Glutamatergic neuron (in vitro differentiated cells): ENCODE results near the gene PLXDC1. TPM values are rescaled to one million over a fixed set of nuclear protein-coding genes. Genes with fewer than 3 reads are reported as not detected.

Experiments
- DNase-seq: peaks from one replicate; pipeline ENCODE4 v3.0.0; 2022
- H3K27ac Mint-ChIP-seq: one replicate; pipeline ENCODE4 v1.8.0; 2020; ENCODE audit warnings: mild to moderate bottlenecking, mixed read lengths, inconsistent platforms; ENCODE audit not compliant: unreplicated experiment
- H3K27me3 Mint-ChIP-seq: one replicate; pipeline ENCODE4 v1.8.0; 2020; ENCODE audit warnings: mild to moderate bottlenecking, moderate library complexity, mixed read lengths, inconsistent platforms; ENCODE audit not compliant: unreplicated experiment
- H3K36me3 Mint-ChIP-seq: one replicate; pipeline ENCODE4 v1.8.0; 2020; ENCODE audit warnings: mild to moderate bottlenecking, mixed read lengths, inconsistent platforms; ENCODE audit not compliant: unreplicated experiment
- H3K4me1 Mint-ChIP-seq: one replicate; pipeline ENCODE4 v1.8.0; 2020; ENCODE audit warnings: mild to moderate bottlenecking, low read depth, mixed read lengths, inconsistent platforms; ENCODE audit not compliant: unreplicated experiment
- H3K4me3 Mint-ChIP-seq: one replicate; pipeline ENCODE4 v1.8.0; 2020; ENCODE audit warnings: mild to moderate bottlenecking, mixed read lengths, inconsistent platforms; ENCODE audit not compliant: unreplicated experiment
- H3K9me3 Mint-ChIP-seq: one replicate; pipeline ENCODE4 v1.8.0; 2020; ENCODE audit warnings: mild to moderate bottlenecking, moderate library complexity, mixed read lengths, inconsistent platforms; ENCODE audit not compliant: unreplicated experiment
- total RNA-seq: library from RNA; stranded (reverse); fragmentation: NEBNext Ultra II Directional; extraction: Animal tissue kit (Norgen Biotek cat#: 25700); gene quantifications from one replicate; pipeline ENCODE4 v1.2.1, GENCODE V29; 2021; ENCODE audit not compliant: unreplicated experiment
- TF ChIP-seq, protein P1 (sequence below): fragments of 200-600 bp; sonication (generic); IDR thresholded peaks from one replicate; pipeline ENCODE4 v1.5.0; 2021; ENCODE audit not compliant: partially characterized antibody, unreplicated experiment

The PLXDC1 gene
- total RNA-seq, 1 donor from 2014 or later: not detected

- Mint-ChIP-seq H3K4me1 (no peaks in the 10 kb centered on the region), H3K27me3 (peaks cover 4% of the 10 kb centered on the region), H3K27ac (no peak overlapping the region), H3K4me3 (no peak overlapping the region), H3K36me3 (no peaks in the 10 kb centered on the region), H3K9me3 (peaks cover 3% of the 10 kb centered on the region)
- TF ChIP-seq, protein P1, sequence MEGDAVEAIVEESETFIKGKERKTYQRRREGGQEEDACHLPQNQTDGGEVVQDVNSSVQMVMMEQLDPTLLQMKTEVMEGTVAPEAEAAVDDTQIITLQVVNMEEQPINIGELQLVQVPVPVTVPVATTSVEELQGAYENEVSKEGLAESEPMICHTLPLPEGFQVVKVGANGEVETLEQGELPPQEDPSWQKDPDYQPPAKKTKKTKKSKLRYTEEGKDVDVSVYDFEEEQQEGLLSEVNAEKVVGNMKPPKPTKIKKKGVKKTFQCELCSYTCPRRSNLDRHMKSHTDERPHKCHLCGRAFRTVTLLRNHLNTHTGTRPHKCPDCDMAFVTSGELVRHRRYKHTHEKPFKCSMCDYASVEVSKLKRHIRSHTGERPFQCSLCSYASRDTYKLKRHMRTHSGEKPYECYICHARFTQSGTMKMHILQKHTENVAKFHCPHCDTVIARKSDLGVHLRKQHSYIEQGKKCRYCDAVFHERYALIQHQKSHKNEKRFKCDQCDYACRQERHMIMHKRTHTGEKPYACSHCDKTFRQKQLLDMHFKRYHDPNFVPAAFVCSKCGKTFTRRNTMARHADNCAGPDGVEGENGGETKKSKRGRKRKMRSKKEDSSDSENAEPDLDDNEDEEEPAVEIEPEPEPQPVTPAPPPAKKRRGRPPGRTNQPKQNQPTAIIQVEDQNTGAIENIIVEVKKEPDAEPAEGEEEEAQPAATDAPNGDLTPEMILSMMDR: no peak
- DNase-seq: no peak
Observed at GRCh38 chr17:39071573-39071972, 79.9 kb downstream of the PLXDC1 start.

- Mint-ChIP-seq H3K36me3 (no peaks in the 10 kb centered on the region), H3K27me3 (peaks cover 4% of the 10 kb centered on the region), H3K4me3 (no peak overlapping the region), H3K27ac (no peak overlapping the region), H3K9me3 (peaks cover 6% of the 10 kb centered on the region), H3K4me1 (no peaks in the 10 kb centered on the region)
- TF ChIP-seq, protein P1: peak; percentile 30
- DNase-seq: no peak
Observed at GRCh38 chr17:39069114-39069756, 82.2 kb downstream of the PLXDC1 start.

GRCh38 chr17:39064819-39065218, 86.6 kb downstream of the PLXDC1 start:
- Mint-ChIP-seq H3K27me3 (no peaks in the 10 kb centered on the region), H3K9me3 (peaks cover 6% of the 10 kb centered on the region), H3K4me3 (no peak overlapping the region), H3K36me3 (no peaks in the 10 kb centered on the region), H3K27ac (no peak overlapping the region), H3K4me1 (no peaks in the 10 kb centered on the region)
- DNase-seq: no peak
- TF ChIP-seq, protein P1: no peak

DNA sequence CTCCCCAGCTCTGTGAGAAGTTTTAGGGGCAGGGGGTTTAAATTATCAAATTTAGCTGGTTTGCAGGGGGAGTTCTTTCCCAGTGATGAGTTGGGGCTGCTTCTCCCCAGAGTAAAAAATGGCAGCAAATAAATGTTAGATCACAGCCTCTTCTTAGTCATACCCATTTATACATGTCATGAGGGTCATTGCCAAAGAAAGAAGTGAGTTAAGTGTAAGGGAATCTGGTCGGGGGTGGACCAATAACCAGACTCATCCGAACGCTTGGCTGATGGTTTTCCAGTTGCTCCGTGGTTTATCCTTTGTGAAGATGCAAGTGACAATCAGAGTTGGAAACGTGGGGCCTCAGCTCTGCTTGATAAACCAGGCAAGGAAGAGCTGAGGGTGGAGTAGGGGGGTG, 87.1 kb downstream of the PLXDC1 start:
- H3K9me3 Mint-ChIP-seq: peaks cover 2% of the 10 kb centered on the region
- H3K4me3 Mint-ChIP-seq: no peak overlapping the region
- no peak overlapping the region for H3K27ac Mint-ChIP-seq
- no peaks in the 10 kb centered on the region for H3K4me1 Mint-ChIP-seq
- no peaks in the 10 kb centered on the region for H3K27me3 Mint-ChIP-seq
- DNase-seq: no peak
- H3K36me3 Mint-ChIP-seq: no peaks in the 10 kb centered on the region
- TF ChIP-seq, protein P1: no peak

DNA sequence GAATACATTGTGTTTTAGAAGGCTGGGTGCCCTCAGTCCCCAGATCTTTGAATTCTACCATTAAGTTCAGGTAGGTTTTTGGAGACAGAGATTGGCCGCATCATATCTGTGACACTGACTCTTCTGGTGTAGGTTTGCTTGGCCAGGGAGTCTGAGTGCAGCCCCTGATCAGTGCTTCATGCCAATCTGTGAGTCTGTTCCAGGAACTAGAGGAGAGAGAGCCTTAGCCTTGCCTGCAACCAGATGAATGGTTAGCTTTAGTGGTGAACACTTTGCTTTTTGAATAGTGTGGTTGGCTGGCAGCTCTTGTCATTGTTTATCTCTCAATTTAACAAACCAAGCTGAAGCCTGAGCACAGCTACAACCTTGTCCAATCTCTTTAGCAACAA, 87.8 kb downstream of the PLXDC1 start:
- no peak overlapping the region for H3K4me3 Mint-ChIP-seq
- no peaks in the 10 kb centered on the region for H3K36me3 Mint-ChIP-seq
- no peaks in the 10 kb centered on the region for H3K27me3 Mint-ChIP-seq
- no peaks in the 10 kb centered on the region for H3K4me1 Mint-ChIP-seq
- DNase-seq: no peak
- H3K9me3 Mint-ChIP-seq: peaks cover 2% of the 10 kb centered on the region
- H3K27ac Mint-ChIP-seq: no peak overlapping the region
- TF ChIP-seq, protein P1: no peak
